ENCODE results near the gene ADAMTS10.

ADAMTS10 gene

DNA sequence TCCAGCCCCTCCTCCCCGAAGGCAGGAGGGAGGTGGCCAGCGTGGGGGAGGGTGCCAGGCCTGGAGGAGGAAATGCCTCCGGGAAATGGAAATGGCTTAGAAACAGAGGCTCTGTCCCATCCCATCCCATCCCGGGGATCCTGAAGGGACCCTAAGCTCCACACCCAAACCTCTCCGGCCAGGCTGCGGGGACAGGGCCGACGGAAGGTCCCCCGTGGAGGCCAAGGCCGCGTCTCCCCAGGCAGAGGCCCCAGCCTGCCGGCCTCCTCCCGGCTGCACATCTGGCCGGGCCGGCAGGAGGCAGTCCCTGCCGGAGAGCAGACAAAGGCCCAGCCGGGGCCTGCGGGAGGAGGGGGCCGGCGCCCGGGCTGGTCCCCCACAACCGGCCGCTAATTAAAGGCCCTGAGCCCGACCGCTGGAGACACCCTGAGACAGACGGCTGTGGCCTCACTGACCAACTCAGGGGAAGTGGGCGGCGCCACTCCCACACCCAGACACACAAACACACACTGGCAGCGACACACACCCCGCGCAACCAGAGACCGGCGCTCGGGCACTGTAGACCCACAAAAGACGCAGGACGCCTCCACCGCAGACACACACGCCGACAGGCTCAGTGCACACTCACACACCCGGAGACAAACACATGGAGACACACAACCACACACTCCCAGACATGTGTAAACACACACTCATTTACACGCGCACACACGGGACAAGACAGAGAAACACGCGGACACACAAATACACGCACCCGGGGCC, 1.1 kb downstream of the ADAMTS10 start:
- TF ChIP-seq YY1 (IDR thresholded peaks at IDR 0.05; ENCODE audit: low read depth), result no peak
- TF ChIP-seq EGR1 (IDR thresholded peaks at IDR 0.05), result no peak
- no peak for TF ChIP-seq CEBPB (IDR thresholded peaks at IDR 0.05)
- TF ChIP-seq TEAD4 (IDR thresholded peaks at IDR 0.05), result no peak
- TF ChIP-seq NFIC (IDR thresholded peaks at IDR 0.05), result no peak
- no peak for TF ChIP-seq TCF12 (IDR thresholded peaks at IDR 0.05; ENCODE audit: low read depth)
- no peak for TF ChIP-seq FOXM1 (IDR thresholded peaks at IDR 0.05; ENCODE audit: borderline replicate concordance, low read depth)
- no peak for TF ChIP-seq EP300 (IDR thresholded peaks at IDR 0.05; ENCODE audit: borderline replicate concordance)
- no peak for TF ChIP-seq TAF1 (IDR thresholded peaks at IDR 0.05; ENCODE audit: low read depth)
- no peak for TF ChIP-seq RAD21 (IDR thresholded peaks at IDR 0.05; ENCODE audit: low read depth)
- TF ChIP-seq ZBTB7A (IDR thresholded peaks at IDR 0.05; ENCODE audit: low read depth), result no peak
- TF ChIP-seq, protein P1, sequence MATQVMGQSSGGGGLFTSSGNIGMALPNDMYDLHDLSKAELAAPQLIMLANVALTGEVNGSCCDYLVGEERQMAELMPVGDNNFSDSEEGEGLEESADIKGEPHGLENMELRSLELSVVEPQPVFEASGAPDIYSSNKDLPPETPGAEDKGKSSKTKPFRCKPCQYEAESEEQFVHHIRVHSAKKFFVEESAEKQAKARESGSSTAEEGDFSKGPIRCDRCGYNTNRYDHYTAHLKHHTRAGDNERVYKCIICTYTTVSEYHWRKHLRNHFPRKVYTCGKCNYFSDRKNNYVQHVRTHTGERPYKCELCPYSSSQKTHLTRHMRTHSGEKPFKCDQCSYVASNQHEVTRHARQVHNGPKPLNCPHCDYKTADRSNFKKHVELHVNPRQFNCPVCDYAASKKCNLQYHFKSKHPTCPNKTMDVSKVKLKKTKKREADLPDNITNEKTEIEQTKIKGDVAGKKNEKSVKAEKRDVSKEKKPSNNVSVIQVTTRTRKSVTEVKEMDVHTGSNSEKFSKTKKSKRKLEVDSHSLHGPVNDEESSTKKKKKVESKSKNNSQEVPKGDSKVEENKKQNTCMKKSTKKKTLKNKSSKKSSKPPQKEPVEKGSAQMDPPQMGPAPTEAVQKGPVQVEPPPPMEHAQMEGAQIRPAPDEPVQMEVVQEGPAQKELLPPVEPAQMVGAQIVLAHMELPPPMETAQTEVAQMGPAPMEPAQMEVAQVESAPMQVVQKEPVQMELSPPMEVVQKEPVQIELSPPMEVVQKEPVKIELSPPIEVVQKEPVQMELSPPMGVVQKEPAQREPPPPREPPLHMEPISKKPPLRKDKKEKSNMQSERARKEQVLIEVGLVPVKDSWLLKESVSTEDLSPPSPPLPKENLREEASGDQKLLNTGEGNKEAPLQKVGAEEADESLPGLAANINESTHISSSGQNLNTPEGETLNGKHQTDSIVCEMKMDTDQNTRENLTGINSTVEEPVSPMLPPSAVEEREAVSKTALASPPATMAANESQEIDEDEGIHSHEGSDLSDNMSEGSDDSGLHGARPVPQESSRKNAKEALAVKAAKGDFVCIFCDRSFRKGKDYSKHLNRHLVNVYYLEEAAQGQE (IDR thresholded peaks at IDR 0.05; ENCODE audit: low read depth), result no peak
- TF ChIP-seq, protein P2, sequence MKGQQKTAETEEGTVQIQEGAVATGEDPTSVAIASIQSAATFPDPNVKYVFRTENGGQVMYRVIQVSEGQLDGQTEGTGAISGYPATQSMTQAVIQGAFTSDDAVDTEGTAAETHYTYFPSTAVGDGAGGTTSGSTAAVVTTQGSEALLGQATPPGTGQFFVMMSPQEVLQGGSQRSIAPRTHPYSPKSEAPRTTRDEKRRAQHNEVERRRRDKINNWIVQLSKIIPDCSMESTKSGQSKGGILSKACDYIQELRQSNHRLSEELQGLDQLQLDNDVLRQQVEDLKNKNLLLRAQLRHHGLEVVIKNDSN (IDR thresholded peaks at IDR 0.05), result no peak

DNA sequence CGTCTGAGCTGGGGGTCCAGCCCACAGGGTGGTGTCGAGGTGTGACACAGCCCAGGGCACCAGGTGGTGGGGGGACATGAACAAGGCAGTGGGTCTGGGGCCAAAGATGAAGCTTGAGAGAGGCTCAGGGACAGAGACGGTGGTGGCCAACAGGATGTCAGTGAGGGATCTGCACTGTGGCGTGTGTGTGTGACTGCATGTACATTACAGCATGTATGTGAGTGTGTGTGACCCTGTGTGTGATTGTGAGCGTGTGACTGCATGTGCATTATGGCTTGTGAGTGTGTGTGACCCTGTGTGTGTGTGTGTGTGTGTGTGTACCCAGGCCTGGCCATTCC, 1.6 kb downstream of the ADAMTS10 start:
- no peak for TF ChIP-seq NFIC (IDR thresholded peaks at IDR 0.05)
- TF ChIP-seq RAD21 (IDR thresholded peaks at IDR 0.05; ENCODE audit: low read depth), result no peak
- TF ChIP-seq, protein P1 (IDR thresholded peaks at IDR 0.05; ENCODE audit: low read depth), result no peak
- TF ChIP-seq, protein P3, sequence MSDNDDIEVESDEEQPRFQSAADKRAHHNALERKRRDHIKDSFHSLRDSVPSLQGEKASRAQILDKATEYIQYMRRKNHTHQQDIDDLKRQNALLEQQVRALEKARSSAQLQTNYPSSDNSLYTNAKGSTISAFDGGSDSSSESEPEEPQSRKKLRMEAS (IDR thresholded peaks at IDR 0.05), result no peak
- TF ChIP-seq CREB1 (IDR thresholded peaks at IDR 0.05; ENCODE audit: low read depth), result no peak
- no peak for TF ChIP-seq TEAD4 (IDR thresholded peaks at IDR 0.05)
- TF ChIP-seq TCF12 (IDR thresholded peaks at IDR 0.05; ENCODE audit: low read depth), result no peak
- TF ChIP-seq TAF1 (IDR thresholded peaks at IDR 0.05; ENCODE audit: low read depth), result no peak
- TF ChIP-seq ZBTB7A (IDR thresholded peaks at IDR 0.05; ENCODE audit: low read depth), result no peak
- no peak for TF ChIP-seq FOXM1 (IDR thresholded peaks at IDR 0.05; ENCODE audit: borderline replicate concordance, low read depth)
- TF ChIP-seq EGR1 (IDR thresholded peaks at IDR 0.05), result no peak
- TF ChIP-seq, protein P2 (IDR thresholded peaks at IDR 0.05), result no peak
- no peak for TF ChIP-seq YY1 (IDR thresholded peaks at IDR 0.05; ENCODE audit: low read depth)
- no peak for TF ChIP-seq CEBPB (IDR thresholded peaks at IDR 0.05)

DNA sequence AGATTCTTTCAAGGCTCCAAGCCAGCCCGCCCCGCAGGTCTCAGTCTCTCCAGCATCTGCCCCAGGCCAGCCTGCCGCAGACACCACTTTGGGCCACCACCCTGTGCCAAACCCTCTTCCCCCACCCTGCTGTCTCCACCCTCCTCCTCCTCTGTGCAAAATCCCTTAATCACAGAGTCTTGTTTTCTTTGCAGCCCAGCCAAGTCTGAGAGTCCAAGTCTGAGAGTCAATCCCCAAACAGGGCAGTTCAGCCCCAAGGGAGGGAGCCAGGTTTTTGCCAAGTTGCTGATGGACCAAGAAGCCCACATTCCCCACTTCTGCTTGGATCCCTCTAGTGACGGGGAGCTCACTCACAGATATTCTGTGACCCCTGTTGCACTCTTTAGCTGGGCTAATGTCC, 3.1 kb downstream of the ADAMTS10 start:
- TF ChIP-seq NFIC (IDR thresholded peaks at IDR 0.05), result no peak
- TF ChIP-seq, protein P1 (IDR thresholded peaks at IDR 0.05; ENCODE audit: low read depth), result no peak

DNA sequence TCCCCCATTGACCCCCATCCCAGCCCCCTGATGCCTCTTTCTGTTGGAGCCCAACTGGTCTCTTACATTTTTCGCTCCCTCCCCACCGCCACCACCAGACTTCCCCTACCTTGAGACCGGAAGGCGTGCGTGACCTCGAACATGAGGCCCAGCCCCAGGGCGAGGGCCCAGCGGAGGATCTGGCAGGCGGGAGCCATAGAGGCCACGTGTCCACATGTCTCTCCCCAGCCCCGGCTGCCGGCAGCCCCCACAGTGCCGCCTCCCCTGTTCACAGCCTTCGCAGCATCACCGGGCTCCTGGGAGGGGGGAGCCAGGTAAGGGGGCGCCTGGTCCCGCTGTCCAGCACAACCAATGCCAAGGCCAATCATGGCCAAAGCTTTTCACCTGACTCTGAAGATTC, 5.0 kb downstream of the ADAMTS10 start:
- TF ChIP-seq EP300 (IDR thresholded peaks at IDR 0.05; ENCODE audit: borderline replicate concordance) (no peak), TEAD4 (IDR thresholded peaks at IDR 0.05) (no peak), EGR1 (IDR thresholded peaks at IDR 0.05) (no peak), ZBTB7A (IDR thresholded peaks at IDR 0.05; ENCODE audit: low read depth) (no peak), RAD21 (IDR thresholded peaks at IDR 0.05; ENCODE audit: low read depth) (no peak), CEBPB (IDR thresholded peaks at IDR 0.05) (no peak), CREB1 (IDR thresholded peaks at IDR 0.05; ENCODE audit: low read depth) (no peak), YY1 (IDR thresholded peaks at IDR 0.05; ENCODE audit: low read depth) (no peak), TAF1 (IDR thresholded peaks at IDR 0.05; ENCODE audit: low read depth) (no peak), TCF12 (IDR thresholded peaks at IDR 0.05; ENCODE audit: low read depth) (no peak), FOXM1 (IDR thresholded peaks at IDR 0.05; ENCODE audit: borderline replicate concordance, low read depth) (no peak), NFIC (IDR thresholded peaks at IDR 0.05) (no peak)
- TF ChIP-seq, protein P3 (IDR thresholded peaks at IDR 0.05), result no peak
- TF ChIP-seq, protein P1 (IDR thresholded peaks at IDR 0.05; ENCODE audit: low read depth), result no peak
- TF ChIP-seq, protein P2 (IDR thresholded peaks at IDR 0.05), result no peak
